OCI-LY7 (cell line): ENCODE measurements around the gene PFN1.

ENCODE experiments used
- CTCF ChIP-seq: fragments of 200-600 bp; sonication (generic); conservative IDR thresholded peaks from 2 replicates; pipeline ENCODE4 v1.5.1; 2014; ENCODE audit warnings: mild to moderate bottlenecking, antibody characterized with exemption, low read length, moderate library complexity, mixed read lengths
- EZH2phosphoT487 ChIP-seq: fragments of 200-600 bp; sonication (generic); IDR thresholded peaks from 2 replicates; pipeline ENCODE4 v1.6.1; 2018; ENCODE audit warnings: low read depth, borderline replicate concordance, mild to moderate bottlenecking, mixed run types, antibody characterized with exemption, low read length, moderate library complexity, mixed read lengths

GRCh38 chr17:4972322-4972721, 24.0 kb upstream of the PFN1 start:
- TF ChIP-seq CTCF, result no peak
- TF ChIP-seq EZH2phosphoT487, result no peak
